CD4-positive, alpha-beta T cell treated with Interleukin-1 beta for 1 hour (primary cell): ENCODE data around the gene HAUS3.

Experiments used
- DNase-seq, 2 donors: peaks; one replicate each; pipeline ENCODE4 v3.0.0-alpha.2; 2020 to 2022

The HAUS3 gene, protein sequence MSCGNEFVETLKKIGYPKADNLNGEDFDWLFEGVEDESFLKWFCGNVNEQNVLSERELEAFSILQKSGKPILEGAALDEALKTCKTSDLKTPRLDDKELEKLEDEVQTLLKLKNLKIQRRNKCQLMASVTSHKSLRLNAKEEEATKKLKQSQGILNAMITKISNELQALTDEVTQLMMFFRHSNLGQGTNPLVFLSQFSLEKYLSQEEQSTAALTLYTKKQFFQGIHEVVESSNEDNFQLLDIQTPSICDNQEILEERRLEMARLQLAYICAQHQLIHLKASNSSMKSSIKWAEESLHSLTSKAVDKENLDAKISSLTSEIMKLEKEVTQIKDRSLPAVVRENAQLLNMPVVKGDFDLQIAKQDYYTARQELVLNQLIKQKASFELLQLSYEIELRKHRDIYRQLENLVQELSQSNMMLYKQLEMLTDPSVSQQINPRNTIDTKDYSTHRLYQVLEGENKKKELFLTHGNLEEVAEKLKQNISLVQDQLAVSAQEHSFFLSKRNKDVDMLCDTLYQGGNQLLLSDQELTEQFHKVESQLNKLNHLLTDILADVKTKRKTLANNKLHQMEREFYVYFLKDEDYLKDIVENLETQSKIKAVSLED

DNA sequence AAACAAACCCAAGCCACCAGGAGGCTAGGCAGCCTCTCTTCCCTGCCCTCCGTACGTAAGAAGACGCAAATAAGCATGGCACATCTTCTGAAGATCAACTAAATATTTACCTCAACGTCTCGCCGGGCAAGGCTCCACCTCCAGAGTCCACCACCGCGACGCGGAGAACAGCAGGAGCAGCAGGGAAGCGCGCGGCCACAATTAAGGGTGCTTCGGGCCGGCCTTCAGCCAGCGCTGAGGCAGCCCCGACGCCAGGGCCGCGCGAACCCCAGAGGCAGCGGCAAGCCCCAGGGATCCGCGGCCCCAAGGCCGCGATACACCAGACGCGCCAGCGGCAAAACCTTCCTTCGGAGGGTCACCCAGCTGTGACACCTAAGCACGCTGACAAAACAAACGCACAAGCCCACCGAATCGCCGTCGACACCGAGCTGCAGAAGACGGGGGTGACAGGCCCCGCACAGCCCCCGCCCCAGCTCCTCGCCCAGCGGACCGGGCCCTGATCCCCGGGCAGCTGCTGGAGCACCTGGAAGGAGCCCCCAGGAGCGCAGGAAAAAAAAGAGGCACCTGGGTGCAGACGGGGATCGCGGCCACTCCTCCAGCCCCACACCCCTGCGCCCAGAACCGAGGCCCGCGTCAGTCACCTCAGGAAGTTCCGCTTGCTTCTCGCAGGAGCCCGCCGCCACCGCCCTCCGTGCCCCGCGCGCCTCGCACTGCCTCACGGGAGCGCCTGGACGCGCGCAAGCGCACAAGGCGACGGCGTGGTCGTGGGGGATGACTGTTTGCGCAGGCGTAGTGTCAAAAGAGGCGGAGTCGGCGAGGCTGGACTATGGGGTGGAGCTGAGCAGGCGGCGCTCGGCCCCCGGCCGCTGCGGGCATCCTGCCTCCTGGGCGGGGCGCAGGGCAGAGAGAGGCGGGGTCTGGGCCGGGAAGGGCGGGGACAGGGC is at the start of gene HAUS3, which contains the start of gene POLN:
Gene HAUS3, minus strand, starts transcription at position 712 of the 944 bp plus-strand sequence. CDS start 1,175 bp downstream, outside the sequence.
Gene POLN, minus strand, starts transcription at position 712 of the 944 bp plus-strand sequence. CDS start 12,890 bp downstream, outside the sequence.
- DNase-seq, result peak; percentile 99 to 100

- DNase-seq, result peak; percentile 80 to 87
Observed at GRCh38 chr4:2290974-2291704, 49.2 kb upstream of the HAUS3 start.

DNA sequence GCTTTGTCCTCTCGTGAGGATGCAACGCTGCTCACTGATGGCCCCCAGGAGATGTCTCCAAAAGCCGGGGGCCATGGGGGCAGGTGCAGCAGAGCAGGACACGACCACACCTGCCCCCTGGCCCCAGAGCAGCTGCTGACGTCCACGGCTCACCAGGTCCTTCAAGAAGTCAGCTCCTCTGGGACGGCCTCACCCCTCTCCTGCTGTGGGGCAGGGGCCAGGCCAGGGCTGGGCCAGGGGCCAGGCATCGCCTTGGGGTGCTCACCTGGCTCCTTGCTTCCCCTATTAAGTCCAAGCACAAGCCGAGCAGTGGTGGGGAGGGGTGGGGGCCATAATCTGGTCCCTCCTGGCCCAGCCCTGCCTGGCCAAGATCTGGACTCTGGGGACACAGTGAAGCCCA is 48.6 kb upstream of the HAUS3 start:
- DNase-seq, result no peak

- DNase-seq, result no peak
Observed at GRCh38 chr4:2289955-2290333, 48.0 kb upstream of the HAUS3 start.

DNA sequence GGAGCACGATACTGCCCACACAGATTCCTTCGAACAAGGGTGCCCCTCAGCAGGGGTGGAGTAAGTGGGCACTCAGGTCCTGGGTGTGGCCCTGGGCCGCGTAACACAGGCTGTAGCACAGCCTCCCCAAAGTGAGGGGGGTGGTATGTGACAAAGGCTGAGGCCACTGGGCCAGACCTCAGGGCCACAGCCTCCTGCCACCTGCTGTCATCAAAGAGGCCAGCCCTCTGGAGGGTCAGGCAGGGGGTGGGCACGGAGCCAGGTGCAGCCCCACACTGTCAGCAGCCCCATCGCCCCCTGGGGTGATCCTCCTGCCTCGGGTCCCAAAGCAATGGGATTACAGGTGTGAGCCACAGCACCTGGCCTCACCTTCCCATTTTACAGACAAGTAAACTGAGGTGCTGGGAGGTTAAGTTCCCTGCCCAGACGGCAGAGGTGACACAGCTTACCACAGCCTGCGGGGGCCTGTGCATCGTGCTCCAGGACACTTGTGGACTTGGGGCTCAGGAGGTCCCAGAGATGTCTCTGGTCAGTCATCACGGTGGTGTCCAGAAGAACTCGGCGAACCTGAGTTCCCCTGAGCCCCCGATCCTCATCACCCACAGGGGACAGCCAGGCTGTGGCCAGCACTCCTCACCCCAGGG is 47.5 kb upstream of the HAUS3 start:
- DNase-seq, result no peak

GRCh38 chr4:2288051-2288541 is 46.2 kb upstream of the HAUS3 start:
- DNase-seq, result no peak

DNA sequence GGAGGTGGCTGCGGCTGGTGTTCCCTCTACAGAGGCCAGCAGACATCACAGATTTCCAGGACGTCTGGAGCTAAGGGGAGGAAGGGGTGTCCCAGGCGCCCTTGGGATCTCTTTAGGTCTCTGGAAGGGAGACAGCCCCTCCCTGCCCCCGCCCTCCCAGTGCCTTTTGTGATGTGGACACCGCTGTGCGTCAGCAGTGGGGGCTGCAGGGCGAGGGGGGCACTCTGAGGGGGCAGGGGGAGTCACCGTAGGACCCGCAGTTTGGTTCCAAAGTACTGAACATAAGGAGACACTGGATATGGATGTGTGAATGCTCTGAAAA is 45.6 kb upstream of the HAUS3 start:
- no peak for DNase-seq

- DNase-seq, result no peak
Observed at GRCh38 chr4:2286904-2287593, 45.1 kb upstream of the HAUS3 start.

- no peak for DNase-seq
Observed at GRCh38 chr4:2285613-2286381, 43.9 kb upstream of the HAUS3 start.

- no peak for DNase-seq
Observed at GRCh38 chr4:2284934-2285612, 43.2 kb upstream of the HAUS3 start.

DNA sequence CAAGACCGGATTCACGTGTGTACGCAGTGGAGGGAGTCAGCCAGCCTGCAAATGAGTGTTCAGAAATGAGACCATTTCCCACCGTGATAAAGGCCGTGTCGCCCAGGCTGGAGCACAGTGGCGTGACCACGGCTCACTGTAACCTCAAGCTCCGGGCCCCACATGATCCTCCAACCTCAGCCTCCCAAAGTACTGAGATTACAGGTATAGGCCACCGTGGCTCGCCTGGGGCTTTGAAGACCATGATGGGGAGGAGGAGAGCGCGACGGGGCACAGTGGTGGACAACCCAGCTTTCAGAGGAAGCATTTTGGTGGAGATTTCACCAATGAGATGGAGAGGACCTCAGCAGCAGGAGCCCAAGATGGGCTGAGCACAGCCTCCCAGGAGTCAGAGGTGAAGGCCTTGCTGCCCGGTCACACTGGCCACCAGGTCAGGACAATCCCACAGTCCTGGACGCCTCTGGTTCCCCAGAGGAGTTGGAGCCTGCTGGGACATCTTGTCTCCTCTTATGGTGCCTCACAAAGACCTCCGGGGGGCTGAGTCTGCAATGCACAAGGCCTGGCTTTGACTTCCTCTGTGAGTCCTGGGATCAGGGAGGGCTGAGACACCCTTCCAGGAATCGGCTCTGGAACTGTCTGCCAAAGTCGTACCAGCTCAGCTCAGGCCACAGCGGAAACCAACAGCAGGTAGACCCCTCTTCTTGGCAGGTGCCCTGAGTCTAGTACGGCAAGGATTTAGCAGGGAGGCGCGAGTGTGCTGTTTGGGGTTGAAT is 42.4 kb upstream of the HAUS3 start:
- no peak for DNase-seq

- no peak for DNase-seq
Observed at GRCh38 chr4:2283199-2283711, 41.3 kb upstream of the HAUS3 start.

DNA sequence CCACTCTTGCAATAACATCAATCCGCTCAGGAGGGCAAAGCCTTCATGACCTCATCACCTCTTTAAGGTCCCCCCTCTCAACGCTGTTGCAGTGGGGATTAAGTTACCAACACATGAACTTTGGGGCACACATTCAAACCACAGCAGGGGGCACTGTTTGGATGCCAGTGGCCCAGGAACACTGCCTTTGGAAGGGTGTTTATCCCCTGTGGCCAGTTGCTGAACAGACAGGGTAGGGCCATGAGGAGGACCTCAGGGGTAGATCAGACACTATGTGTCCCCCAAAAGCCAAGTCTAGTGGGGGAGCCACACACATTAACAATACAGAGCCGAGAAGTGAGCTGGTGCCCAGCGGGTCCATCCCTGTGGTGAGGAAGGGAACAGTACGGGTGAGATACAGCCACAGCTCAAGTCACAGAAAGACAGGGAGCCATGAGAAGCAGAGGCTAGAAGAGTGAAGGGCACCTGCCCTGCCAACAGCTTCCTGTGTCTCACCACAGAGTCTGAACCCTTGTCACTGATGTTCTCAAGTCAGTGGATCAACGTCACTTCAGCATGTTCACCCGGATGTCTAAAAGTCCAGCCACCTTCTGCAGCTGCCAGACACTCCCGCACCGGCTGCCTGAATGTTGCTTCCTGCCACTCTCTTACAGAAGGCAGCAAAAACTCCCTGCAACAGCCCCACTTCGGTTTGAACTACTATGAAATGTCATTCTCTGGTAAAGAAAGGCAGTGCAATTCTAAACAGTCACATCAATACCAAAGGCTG is 39.8 kb upstream of the HAUS3 start:
- DNase-seq, result peak; percentile 90 to 92

DNA sequence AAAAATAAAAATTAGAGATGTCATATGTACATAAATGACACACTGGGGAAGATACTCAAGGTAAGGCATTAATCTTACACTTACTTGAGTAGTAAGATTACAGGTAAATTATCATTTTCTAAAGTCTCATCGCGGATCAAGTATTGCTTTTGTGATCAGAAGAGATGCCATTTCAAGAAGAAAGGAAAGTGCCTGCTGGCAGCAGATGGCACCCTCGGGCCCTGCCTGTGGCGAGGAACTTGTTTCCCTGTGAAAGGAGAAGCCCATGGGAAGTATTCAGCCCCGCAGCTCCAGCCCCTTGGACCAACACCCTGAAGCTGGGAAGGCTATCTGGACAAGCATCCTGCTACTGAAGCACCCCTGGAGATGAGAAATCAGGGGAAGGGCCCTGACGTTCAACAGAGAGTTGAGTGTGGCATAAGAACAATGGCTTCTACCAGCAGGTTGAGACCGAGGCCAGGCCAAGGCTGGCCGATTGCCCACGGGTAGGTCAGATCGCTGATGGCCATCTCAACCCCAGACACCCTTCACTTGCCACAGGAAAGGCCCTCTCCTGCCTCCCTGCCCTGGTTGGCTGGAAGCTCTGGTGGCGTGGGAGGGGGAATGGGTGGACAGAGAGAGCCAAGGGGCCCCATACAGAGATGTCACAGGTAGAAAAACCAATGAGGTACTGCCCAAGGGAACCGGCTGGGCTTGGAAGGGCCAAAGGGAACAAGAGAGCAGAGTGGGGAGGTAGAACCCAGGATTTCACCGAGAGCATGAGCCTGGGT is 38.8 kb upstream of the HAUS3 start:
- no peak for DNase-seq

DNA sequence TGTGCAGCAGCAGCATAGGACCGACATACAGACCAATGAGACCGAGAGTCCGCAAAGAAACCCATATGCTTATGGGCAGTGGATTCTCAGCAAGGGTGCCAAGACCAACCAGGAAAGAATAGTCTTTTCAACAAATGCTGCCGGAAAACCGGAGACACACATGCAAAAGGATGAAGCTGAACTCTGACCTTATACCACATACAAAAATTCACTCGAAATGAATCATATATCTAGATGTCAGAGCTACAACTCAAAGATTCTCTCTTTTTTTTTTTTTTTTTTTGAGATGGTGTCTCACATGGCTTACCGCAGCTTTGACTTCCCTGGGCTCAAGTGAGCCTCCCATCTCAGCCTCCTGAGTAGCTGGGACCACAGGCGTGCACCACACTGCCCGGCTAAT is 36.0 kb upstream of the HAUS3 start:
- no peak for DNase-seq

DNA sequence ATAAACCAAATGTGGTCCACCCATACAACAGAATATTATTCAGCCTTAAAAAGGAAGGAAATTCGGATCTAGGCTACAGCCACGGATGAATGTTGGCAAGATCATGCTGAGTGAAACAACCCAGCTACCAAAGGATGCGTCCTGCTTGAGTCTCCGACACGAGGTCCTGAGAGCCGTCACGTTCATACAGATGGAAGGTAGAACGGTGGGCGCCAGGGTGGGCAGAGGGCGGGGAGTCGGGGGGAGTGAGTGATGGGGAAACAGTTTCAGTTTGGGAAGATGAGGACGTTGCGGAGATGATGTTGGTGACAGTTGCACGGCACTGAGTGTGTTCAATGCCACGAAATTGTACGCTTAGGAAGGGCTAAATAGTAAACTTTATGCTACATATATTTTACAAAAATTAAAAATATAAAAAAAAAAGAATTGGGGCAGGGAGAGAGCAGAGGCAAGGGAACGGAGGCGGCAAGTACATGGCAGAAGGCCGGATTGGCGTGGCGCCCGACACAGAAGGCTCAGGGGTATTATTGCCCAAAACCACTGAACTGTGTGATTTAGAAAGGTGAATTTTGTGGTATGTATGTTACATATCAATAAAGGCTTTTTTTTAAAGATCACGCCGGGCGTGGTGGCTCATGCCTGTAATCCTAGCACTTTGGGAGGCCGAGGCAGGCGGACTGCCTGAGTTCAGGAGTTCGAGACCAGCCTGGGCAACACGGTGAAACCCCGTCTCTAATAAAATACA is 34.8 kb upstream of the HAUS3 start:
- no peak for DNase-seq
